KMS-11 (cell line): Measurements from ENCODE around the gene PPP1R14D.

ENCODE experiments used
- H2AFZ ChIP-seq: fragments of 200-600 bp; sonication (generic); 2 replicates; pipeline ENCODE4 v1.6.1; 2016; ENCODE audit warnings: antibody characterized with exemption, mixed run types, low read depth
- H3K27ac ChIP-seq: fragments of 200-600 bp; sonication (generic); 2 replicates; pipeline ENCODE4 v1.6.1; 2016; ENCODE audit warnings: mild to moderate bottlenecking, mixed run types
- H3K27me3 ChIP-seq: fragments of 200-600 bp; sonication (generic); 2 replicates; pipeline ENCODE4 v1.6.1; 2017; ENCODE audit warnings: mild to moderate bottlenecking, low read depth, mixed run types, moderate library complexity; ENCODE audit not compliant: insufficient read depth
- H3K36me3 ChIP-seq: fragments of 200-600 bp; sonication (generic); 2 replicates; pipeline ENCODE4 v1.6.1; 2017; ENCODE audit warnings: mild to moderate bottlenecking, mixed run types; ENCODE audit not compliant: insufficient read depth
- H3K4me1 ChIP-seq: fragments of 200-600 bp; sonication (generic); 2 replicates; pipeline ENCODE4 v1.6.1; 2016; ENCODE audit warnings: mild to moderate bottlenecking, low read depth, mixed run types; ENCODE audit not compliant: poor library complexity, severe bottlenecking
- H3K4me2 ChIP-seq: fragments of 200-600 bp; sonication (generic); 2 replicates; pipeline ENCODE4 v1.7.0; 2016; ENCODE audit warnings: mild to moderate bottlenecking, mixed run types
- H3K4me3 ChIP-seq: fragments of 200-600 bp; sonication (generic); IDR thresholded peaks from 2 replicates; pipeline ENCODE4 v1.6.1; 2017; ENCODE audit warnings: low read depth, low read length, mixed read lengths; ENCODE audit not compliant: insufficient read depth
- H3K79me2 ChIP-seq: fragments of 200-600 bp; sonication (generic); 2 replicates; pipeline ENCODE4 v1.6.1; 2016; ENCODE audit warnings: low read depth, mixed run types; ENCODE audit not compliant: insufficient read depth
- H3K9ac ChIP-seq: fragments of 200-600 bp; sonication (generic); 2 replicates; pipeline ENCODE4 v1.6.1; 2016; ENCODE audit warnings: mild to moderate bottlenecking, mixed run types
- H4K20me1 ChIP-seq: fragments of 200-600 bp; sonication (generic); 2 replicates; pipeline ENCODE4 v1.6.1; 2016; ENCODE audit warnings: mild to moderate bottlenecking, mixed run types; ENCODE audit not compliant: insufficient read depth
- TF ChIP-seq, protein P1 (sequence below): fragments of 200-600 bp; sonication (generic); conservative IDR thresholded peaks from 2 replicates; pipeline ENCODE4 v1.6.1; 2017; ENCODE audit warnings: low read depth, mild to moderate bottlenecking, antibody characterized with exemption, low read length, moderate library complexity, mixed read lengths

PPP1R14D gene

DNA sequence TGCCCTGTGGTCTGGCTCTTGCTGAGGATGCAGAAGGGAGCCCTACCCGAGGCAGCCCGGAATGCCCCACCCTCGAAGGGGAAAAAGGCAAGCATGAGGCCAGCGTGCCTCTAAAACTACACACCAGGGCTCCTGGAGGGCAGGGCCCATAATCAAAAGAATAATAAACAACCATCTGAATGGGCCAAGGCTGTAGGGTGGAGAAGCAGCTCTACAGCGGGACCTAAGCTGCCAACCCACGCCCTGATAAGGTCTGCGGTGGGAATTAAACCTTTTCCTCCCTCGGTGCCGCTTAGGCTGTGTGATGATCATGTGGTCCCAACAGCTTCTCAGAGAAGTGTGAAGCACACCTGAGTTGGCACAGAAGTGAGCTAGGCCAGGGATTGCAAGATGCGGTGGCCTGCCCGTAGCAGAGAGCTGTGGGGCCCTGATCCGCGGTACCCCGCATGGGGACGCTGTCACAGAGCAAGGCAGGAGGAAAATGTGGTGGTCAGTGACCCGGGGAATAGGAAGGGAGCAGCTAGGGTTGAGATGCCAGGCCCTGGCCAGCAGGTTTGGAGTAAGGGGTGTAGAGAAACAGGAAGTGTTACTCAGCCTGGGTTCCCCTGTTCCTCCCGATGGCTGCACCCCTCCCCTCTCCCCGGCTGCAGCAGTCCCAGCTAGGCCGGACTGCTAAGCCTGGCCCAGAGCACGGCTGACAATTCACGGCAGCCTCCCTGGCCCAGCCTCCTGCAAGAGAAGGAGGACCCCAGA is 59.8 kb downstream of the PPP1R14D start:
- Histone ChIP-seq H3K4me1 (peaks cover 28% of the 10 kb centered on the region), H3K79me2 (no peaks in the 10 kb centered on the region), H3K36me3 (no peaks in the 10 kb centered on the region), H3K27me3 (0 out of 2 replicates have a peak, but pooled peaks cover 4% of the 10 kb centered on the region), H3K4me2 (no peak overlapping the region), H2AFZ (no peak overlapping the region), H3K4me3 (no peak overlapping the region), H4K20me1 (no peaks in the 10 kb centered on the region), H3K9ac (no peak overlapping the region), H3K27ac (no peak overlapping the region)
- TF ChIP-seq, protein P1, sequence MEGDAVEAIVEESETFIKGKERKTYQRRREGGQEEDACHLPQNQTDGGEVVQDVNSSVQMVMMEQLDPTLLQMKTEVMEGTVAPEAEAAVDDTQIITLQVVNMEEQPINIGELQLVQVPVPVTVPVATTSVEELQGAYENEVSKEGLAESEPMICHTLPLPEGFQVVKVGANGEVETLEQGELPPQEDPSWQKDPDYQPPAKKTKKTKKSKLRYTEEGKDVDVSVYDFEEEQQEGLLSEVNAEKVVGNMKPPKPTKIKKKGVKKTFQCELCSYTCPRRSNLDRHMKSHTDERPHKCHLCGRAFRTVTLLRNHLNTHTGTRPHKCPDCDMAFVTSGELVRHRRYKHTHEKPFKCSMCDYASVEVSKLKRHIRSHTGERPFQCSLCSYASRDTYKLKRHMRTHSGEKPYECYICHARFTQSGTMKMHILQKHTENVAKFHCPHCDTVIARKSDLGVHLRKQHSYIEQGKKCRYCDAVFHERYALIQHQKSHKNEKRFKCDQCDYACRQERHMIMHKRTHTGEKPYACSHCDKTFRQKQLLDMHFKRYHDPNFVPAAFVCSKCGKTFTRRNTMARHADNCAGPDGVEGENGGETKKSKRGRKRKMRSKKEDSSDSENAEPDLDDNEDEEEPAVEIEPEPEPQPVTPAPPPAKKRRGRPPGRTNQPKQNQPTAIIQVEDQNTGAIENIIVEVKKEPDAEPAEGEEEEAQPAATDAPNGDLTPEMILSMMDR, result no peak

DNA sequence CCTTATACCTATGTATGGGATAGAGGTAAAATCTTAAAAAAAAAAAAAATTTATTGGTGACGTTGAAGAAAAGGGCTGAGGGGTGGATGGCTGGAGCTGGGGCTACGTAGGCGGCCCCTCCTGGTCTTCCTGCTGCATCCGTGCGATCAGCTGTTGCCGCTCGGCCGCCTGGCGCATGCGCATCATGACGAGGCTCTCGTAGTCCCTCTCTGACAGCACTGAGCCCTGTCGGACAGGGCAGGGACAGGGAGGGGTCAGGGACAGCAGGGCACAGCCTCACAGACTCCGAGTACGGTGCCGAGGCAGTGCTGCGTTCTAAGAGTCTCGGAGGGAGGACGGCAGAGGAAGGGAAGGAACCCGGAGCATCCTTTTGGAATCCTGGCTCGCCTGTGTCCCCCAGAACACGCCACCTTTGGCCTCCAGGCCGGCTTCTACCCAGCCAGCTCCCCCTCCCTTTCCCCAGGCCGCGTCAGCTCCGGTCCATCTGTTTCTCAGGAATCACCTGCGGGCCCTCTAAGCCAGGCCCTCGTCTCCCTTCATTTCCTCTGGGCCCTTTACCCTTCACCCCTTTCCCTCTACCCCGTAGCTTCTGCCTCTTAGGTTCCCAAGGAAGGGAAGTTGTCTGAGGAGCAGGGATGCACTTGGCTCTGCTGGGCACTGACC is 60.5 kb downstream of the PPP1R14D start:
- H3K9ac ChIP-seq, result no peak overlapping the region
- peaks cover 11% of the 10 kb centered on the region for H3K27me3 ChIP-seq
- H4K20me1 ChIP-seq, result no peaks in the 10 kb centered on the region
- H3K4me1 ChIP-seq, result peaks cover 32% of the 10 kb centered on the region
- no peak overlapping the region for H3K4me3 ChIP-seq
- TF ChIP-seq, protein P1, result no peak
- no peak overlapping the region for H2AFZ ChIP-seq
- no peaks in the 10 kb centered on the region for H3K79me2 ChIP-seq
- no peak overlapping the region for H3K4me2 ChIP-seq
- no peak overlapping the region for H3K27ac ChIP-seq
- H3K36me3 ChIP-seq, result no peaks in the 10 kb centered on the region

DNA sequence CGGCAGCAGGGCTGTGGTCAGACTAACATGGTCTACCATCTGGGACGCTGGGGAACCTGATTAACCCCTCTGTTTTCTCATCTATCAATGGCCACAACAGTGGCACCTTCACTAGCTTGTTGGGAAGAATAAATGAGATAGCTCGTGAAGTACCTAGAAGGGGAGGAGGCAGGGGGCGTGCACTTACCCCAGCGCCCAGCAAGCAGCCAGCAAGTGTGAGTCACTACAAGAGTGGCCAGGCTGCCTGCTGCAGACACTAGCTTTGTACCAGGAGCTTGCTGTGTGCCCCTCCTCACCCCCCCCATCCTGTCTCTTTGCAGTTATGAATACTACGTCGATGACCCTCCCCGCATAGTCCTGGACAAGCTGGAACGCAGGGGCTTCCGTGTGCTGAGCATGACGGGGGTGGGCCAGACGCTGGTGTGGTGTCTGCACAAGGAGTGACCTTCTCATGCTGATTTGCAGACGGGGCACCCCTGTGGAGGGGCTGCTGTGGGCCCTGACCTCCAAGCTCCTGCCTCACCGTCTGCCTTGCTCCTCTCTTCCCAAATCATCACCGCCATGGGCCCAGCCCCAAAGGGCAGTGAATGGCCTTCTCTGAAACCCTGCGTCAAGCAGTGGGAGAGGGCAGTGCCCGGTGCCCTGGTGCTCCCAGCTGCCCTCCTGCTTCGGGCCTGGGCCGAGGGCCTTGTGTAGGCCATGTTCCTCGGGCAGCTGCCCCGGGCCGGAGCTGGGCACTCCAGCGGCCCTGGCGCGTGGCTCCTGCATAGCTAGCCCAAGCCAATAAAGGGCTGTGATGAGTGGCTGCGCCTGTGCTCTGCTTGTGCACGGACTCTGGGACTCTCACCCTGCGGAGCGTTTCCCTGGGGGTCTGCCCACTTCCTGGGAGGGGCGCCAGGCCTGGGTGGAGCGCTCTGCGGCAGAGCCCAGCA is 61.3 kb downstream of the PPP1R14D start:
- no peak overlapping the region for H3K9ac ChIP-seq
- H3K4me2 ChIP-seq, result no peak overlapping the region; the same call in 1 of the 2 replicates
- H3K4me3 ChIP-seq, result no peak overlapping the region
- H3K79me2 ChIP-seq, result no peaks in the 10 kb centered on the region
- TF ChIP-seq, protein P1, result no peak
- H4K20me1 ChIP-seq, result no peaks in the 10 kb centered on the region
- H3K4me1 ChIP-seq, result peaks cover 32% of the 10 kb centered on the region
- H3K36me3 ChIP-seq, result no peaks in the 10 kb centered on the region
- no peak overlapping the region for H2AFZ ChIP-seq
- peaks cover 14% of the 10 kb centered on the region for H3K27me3 ChIP-seq
- no peak overlapping the region for H3K27ac ChIP-seq

DNA sequence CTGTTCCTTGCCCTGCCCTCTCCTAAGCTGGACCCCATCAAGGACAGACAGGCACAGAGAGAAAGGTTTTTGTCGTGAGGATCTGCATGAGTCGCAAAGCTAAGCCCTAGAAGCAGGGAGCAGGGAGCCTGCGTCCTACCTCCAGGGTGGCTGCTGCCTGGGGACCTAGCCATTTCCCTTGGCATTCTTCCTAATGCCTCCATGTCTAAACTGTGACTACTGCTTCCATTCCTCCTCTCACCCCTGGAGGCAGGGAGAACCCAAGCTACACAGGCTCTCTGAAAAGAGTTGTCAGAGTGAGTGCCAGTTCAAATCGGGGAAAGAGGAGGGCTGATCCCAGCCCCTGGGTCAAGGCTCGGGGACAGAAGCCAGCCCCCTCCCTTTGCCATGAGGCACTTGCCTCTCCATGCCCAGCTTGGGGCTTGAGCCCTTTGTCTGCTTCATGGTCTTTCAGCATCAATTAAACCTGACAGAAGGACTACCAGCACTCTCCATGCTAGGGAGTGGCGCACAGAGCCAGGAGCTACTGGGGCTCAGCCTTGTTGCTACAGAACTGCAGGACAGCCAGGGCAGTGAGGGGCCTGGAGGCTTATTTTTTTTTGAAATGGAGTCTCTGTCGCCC is 62.2 kb downstream of the PPP1R14D start:
- no peaks in the 10 kb centered on the region for H3K36me3 ChIP-seq

More for the DNA sequence above, 62.2 kb downstream of the PPP1R14D start:
- H3K9ac ChIP-seq, result no peak overlapping the region
- H2AFZ ChIP-seq, result no peak overlapping the region
- H3K27me3 ChIP-seq, result peaks cover 14% of the 10 kb centered on the region
- H3K4me2 ChIP-seq, result peak overlapping the region; percentile 86
- peaks cover 32% of the 10 kb centered on the region for H3K4me1 ChIP-seq
- TF ChIP-seq, protein P1, result no peak
- H3K4me3 ChIP-seq, result no peak overlapping the region
- H4K20me1 ChIP-seq, result no peaks in the 10 kb centered on the region
- no peaks in the 10 kb centered on the region for H3K79me2 ChIP-seq
- no peak overlapping the region for H3K27ac ChIP-seq
